CD1c-positive myeloid dendritic cell (primary cell): Measurements from ENCODE around the gene MARCHF9.

Source experiments
- DNase-seq: peaks from one replicate; pipeline ENCODE4 v3.0.0-alpha.2; 2016; ENCODE audit errors: extremely low spot score

MARCHF9 gene

GRCh38 chr12:57737467-57738460, 17.1 kb upstream of the MARCHF9 start:
- DNase-seq, result no peak

GRCh38 chr12:57738661-57739237, 16.2 kb upstream of the MARCHF9 start, which contains the start of gene AGAP2:
AGAP2 (minus strand) TSS chr12:57738742; CDS start chr12:57738246, 496 bp downstream.
- DNase-seq, result no peak

- DNase-seq, result no peak
Measured at GRCh38 chr12:57739387-57739786, 15.5 kb upstream of the MARCHF9 start.

- DNase-seq, result no peak
Measured at GRCh38 chr12:57739914-57740538, 14.9 kb upstream of the MARCHF9 start.

DNA sequence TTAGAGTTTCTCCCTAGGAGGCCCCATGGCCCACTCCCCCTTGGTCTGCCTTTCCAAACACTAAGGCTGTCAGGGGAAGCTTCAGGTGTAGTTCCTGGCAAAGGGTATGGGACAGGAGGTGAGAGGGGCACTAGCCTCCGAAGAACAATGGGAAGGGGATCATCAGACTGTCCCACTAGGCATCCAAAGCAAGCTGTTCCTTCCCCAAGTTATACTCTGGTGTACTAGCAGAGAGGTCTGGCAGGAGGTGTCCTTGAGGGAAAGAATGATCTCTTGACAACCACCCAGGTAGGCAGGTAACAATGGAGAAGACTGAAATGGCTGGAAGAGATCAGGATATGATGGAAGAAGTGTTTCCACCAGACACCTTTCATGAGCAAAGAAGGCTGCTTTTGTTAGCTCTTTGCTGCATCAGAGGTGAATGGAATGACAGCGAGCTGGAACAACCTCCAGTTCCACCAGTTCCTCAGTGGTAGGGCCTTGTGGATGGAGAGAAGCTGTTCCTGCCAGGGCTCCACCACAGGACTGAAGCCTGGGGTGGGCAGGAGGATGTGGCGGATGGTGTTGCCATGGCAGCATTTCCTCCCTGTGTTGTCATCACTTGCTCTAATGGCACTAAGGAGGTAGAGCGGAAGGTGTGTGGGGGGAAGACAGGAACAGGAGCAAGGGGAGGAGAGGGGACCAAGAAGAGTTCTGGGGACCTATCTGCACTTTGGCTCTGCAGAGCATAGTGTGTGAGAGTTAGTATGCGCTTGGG, 14.1 kb upstream of the MARCHF9 start:
- peak; percentile 62 for DNase-seq

GRCh38 chr12:57741413-57741789, 13.5 kb upstream of the MARCHF9 start:
- no peak for DNase-seq

DNA sequence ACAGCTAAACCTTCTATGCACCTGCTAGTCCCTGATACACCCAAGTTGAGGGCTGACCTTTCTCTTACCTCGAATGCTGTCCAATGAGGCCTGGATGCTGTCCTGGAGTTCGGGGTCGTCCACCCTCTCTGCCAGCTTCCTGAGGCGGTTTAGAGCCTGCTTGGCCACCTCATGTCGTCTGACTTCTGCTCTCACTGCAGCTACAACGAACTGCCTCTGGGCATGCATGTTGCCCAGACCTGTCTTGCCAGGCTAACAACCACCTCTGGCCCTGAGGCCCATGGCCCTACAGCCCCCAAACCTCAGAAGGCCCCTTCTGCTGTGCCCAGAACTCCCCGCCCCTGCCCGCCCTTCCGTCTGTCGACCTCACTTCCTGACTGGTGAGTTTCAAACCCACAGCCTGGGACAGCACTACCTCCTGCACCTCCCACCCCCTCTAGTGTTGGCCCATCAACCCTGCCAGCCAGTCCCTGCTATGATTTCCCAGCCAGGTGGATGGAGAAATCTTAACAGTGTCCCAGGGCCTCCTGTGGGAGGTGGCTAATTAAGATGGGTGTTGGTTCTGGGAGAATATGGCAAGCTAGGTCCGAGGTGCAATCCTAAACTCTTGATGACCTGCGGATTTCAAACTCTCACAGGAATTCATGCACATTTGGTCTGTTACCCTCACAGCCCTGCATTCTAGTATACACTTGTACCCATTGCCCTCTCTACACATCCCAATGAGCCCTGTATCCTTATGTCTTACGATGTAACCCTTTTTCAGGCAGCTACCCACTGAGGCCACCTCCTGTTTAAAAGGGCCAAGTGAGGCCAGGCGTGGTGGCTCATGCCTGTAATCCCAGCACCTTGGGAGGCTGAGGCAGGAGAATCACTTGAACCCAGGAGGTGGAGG, 12.8 kb upstream of the MARCHF9 start:
- peak; percentile 62 for DNase-seq

DNA sequence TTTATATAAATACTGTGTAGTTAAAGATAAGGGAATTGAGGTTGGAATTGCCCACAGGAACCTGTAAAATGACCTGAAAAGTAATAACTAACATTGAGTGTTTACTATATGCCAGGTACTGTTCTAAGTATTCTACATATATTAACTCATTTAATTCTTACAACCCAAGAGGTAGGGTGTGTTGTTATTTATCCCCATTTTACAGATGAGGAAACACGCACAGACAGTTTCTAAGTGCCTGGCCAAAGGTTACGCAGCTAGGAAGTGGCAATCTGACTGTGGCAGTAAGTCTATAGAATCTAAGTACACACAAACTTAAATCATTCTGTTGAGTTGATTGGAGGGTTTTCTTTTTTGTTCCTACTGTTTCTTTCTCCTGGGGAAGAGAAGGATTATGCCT, 11.1 kb upstream of the MARCHF9 start:
- DNase-seq, result no peak

GRCh38 chr12:57744194-57744776, 10.6 kb upstream of the MARCHF9 start:
- peak; percentile 82 for DNase-seq

- peak; percentile 98 for DNase-seq
Measured at GRCh38 chr12:57744777-57745484, 10.0 kb upstream of the MARCHF9 start, which contains the start of gene TSPAN31. TSPAN31 (plus strand) TSS chr12:57745039; CDS start chr12:57745155, 116 bp downstream.

DNA sequence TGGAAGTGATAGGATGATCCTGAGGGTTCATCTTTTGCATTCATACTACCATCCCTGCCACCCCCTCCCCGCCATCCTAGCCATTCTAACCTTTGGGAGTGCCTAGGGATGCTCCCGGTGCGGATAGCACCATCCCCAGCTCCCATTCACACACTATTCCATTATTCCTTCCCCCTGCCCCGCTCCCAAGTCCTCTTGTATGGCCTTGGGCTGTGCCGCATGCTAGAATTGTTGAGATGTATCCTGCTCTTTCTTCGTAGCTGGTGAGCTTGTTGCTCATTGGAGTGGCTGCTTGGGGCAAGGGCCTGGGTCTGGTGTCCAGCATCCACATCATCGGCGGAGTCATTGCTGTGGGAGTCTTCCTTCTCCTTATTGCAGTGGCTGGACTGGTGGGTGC, 9.4 kb upstream of the MARCHF9 start:
- no peak for DNase-seq

DNA sequence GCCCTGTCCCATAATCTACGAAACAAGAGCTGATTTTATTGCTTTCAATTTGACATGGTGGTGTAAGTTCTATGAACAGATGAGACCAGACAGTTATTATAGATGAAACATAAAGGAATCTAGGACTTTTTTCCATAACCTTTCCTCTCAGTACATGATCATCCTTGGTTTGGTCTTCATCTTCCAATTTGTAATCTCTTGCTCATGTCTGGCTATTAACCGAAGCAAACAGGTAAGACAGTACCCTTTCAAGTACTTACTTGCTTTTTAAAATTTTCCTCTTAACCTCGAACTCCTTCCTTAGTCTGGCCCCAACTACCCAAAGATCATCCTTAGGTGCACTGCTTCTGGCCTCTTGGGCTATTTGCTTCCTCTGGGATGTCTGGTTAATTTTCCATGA, 8.9 kb upstream of the MARCHF9 start:
- no peak for DNase-seq

DNA sequence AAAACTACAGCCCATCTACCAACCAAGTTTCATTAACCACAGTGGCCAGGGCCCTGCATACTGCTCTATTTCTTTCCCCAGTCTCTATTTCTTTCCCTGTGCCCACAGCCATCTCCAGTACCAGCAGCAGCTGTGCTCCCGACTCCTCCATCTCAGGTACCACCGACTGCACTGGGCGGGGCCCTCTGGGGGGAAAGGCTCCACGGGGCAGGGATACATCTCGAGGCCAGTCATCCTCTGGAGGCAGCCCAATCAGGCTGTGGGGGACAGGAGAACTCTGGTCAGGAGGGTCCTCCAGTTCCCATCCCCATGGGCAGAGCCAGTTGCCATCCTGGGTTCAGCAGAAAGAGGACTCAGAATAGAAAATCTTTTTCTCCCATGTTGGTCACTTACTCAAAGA, 5.8 kb upstream of the MARCHF9 start:
- no peak for DNase-seq

- no peak for DNase-seq
Measured at GRCh38 chr12:57750561-57751431, 4.1 kb upstream of the MARCHF9 start.

GRCh38 chr12:57751432-57751787, 3.5 kb upstream of the MARCHF9 start:
- no peak for DNase-seq

GRCh38 chr12:57751788-57752667, 2.9 kb upstream of the MARCHF9 start, which contains the start of gene CDK4:
CDK4 (minus strand) TSS chr12:57752310; CDS start chr12:57751717, 593 bp downstream.
- DNase-seq, result peak; percentile 98

DNA sequence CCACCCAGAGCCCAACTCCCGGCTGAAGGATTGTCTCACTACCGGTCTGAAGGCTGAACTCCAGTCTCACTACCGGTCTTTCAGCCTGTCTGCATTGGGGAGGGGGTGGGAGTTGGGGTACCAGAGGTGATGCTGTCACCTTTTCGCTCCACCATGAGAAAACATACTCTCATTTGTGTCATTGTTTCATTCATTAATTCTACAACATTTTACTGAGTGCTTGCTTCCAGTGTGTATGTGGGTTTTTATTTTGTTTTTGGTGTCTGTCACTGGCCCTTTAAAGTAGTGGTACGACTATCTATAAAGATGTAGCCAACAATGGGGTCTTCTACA, 2.3 kb upstream of the MARCHF9 start:
- DNase-seq, result no peak
